Measurements from ENCODE around the gene IL17RB.

- TF ChIP-seq, protein P1, sequence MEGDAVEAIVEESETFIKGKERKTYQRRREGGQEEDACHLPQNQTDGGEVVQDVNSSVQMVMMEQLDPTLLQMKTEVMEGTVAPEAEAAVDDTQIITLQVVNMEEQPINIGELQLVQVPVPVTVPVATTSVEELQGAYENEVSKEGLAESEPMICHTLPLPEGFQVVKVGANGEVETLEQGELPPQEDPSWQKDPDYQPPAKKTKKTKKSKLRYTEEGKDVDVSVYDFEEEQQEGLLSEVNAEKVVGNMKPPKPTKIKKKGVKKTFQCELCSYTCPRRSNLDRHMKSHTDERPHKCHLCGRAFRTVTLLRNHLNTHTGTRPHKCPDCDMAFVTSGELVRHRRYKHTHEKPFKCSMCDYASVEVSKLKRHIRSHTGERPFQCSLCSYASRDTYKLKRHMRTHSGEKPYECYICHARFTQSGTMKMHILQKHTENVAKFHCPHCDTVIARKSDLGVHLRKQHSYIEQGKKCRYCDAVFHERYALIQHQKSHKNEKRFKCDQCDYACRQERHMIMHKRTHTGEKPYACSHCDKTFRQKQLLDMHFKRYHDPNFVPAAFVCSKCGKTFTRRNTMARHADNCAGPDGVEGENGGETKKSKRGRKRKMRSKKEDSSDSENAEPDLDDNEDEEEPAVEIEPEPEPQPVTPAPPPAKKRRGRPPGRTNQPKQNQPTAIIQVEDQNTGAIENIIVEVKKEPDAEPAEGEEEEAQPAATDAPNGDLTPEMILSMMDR (conservative IDR thresholded peaks at IDR 0.05; ENCODE audit: low read length) = no peak
- TF ChIP-seq EZH2phosphoT487 (IDR thresholded peaks at IDR 0.05; ENCODE audit: borderline replicate concordance) = no peak
These were observed 11.1 kb upstream of the IL17RB start for GRCh38 chr3:53835257-53835656.
